NOMO-1 treated with dmso at 0.1 percent for 144 hours (cell line): ENCODE results near the gene TRAPPC13.
"Not testable (repeated sequence)": the region's sequence is repeated elsewhere in the genome, so short reads cannot be mapped to it uniquely, and the experiment has no call there.

Experiments
- DNase-seq: peaks from one replicate; lab custom pipeline; 2025; ENCODE audit not compliant: unreplicated experiment; lab: John Stamatoyannopoulos, UW

TRAPPC13 gene

GRCh38 chr5:65624571-65625555 is at the start of gene TRAPPC13, which contains the start of gene SHLD3:
TRAPPC13 (plus strand) TSS chr5:65625027; CDS start chr5:65625061, 34 bp downstream.
SHLD3 (plus strand) TSS chr5:65625027; CDS start chr5:65629588, 4,561 bp downstream.
- peak; percentile 94 for DNase-seq

GRCh38 chr5:65577141-65577540 is 47.7 kb upstream of the TRAPPC13 start:
- DNase-seq: no peak

GRCh38 chr5:65588694-65589093 is 36.1 kb upstream of the TRAPPC13 start:
- DNase-seq: no peak

GRCh38 chr5:65601761-65602160 is 23.1 kb upstream of the TRAPPC13 start:
- not testable (repeated sequence) for DNase-seq

GRCh38 chr5:65611524-65611923 is 13.3 kb upstream of the TRAPPC13 start:
- DNase-seq: no peak

- no peak for DNase-seq
Observed at GRCh38 chr5:65612298-65612907, 12.4 kb upstream of the TRAPPC13 start.

GRCh38 chr5:65620021-65620420 is 4.8 kb upstream of the TRAPPC13 start:
- no peak for DNase-seq

GRCh38 chr5:65621961-65622360 is 2.9 kb upstream of the TRAPPC13 start:
- not testable (repeated sequence) for DNase-seq

GRCh38 chr5:65623482-65623881 is 1.3 kb upstream of the TRAPPC13 start:
- DNase-seq: no peak

GRCh38 chr5:65624025-65624570 is 729 bp upstream of the TRAPPC13 start, which contains the start of gene TRIM23:
TRIM23 (minus strand) TSS chr5:65624333; CDS start chr5:65624274, 59 bp downstream.
- peak; percentile 94 for DNase-seq

GRCh38 chr5:65625743-65626142 is 916 bp downstream of the TRAPPC13 start:
- DNase-seq: no peak

- no peak for DNase-seq
Observed at GRCh38 chr5:65630981-65631380, 6.2 kb downstream of the TRAPPC13 start.

- no peak for DNase-seq
Observed at GRCh38 chr5:65640240-65640639, 15.4 kb downstream of the TRAPPC13 start.

- no peak for DNase-seq
Observed at GRCh38 chr5:65646938-65647337, 22.1 kb downstream of the TRAPPC13 start.

GRCh38 chr5:65647941-65648340 is 23.1 kb downstream of the TRAPPC13 start:
- no peak for DNase-seq

- DNase-seq: no peak
Observed at GRCh38 chr5:65651144-65651543, 26.3 kb downstream of the TRAPPC13 start.

GRCh38 chr5:65654713-65655112 is 29.9 kb downstream of the TRAPPC13 start:
- DNase-seq: no peak

- DNase-seq: no peak
Observed at GRCh38 chr5:65663804-65664521, 39.1 kb downstream of the TRAPPC13 start.

- DNase-seq: peak; percentile 34
Observed at GRCh38 chr5:65668696-65669095, 43.9 kb downstream of the TRAPPC13 start.

- no peak for DNase-seq
Observed at GRCh38 chr5:65672796-65673195, 48.0 kb downstream of the TRAPPC13 start.

GRCh38 chr5:65674749-65675148 is 49.9 kb downstream of the TRAPPC13 start:
- DNase-seq: no peak
